GM08714 (cell line): ENCODE measurements around the gene POLD3.
"Not testable (repeated sequence)": the region's sequence is repeated elsewhere in the genome, so short reads cannot be mapped to it uniquely, and the experiment has no call there.

ENCODE experiments used
- H3K4me3 ChIP-seq: fragments of 200-500 bp; sonication (Bioruptor generic); 2 replicates; pipeline ENCODE4 v1.5.1; 2014; ENCODE audit warnings: mild to moderate bottlenecking, low read length, inconsistent platforms
- ZNF274 ChIP-seq: IDR thresholded peaks from 2 replicates; pipeline ENCODE4 v1.6.1; 2012; ENCODE audit warnings: mild to moderate bottlenecking, low read depth, low read length

The POLD3 gene

DNA sequence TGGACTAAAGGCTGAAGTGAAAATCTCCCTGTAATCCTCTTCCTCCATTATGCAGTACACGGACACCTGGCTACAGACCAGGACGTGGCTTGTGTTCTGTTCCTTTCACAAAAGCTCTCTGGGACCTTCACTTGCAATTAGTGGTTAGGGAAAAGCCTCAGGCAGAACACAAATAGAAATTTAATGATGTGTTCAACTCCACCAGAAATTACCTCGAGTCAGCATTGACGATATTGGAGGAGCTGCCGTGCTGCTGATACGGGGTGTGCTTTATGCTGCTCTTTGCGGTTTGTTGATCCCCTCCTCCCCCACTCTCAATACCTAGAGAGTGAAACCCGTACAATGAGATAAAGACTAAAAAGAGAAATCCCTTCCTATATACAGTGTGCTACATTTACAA lies 48.9 kb downstream of the POLD3 start:
- no peak overlapping the region for H3K4me3 ChIP-seq
- TF ChIP-seq ZNF274, result no peak

DNA sequence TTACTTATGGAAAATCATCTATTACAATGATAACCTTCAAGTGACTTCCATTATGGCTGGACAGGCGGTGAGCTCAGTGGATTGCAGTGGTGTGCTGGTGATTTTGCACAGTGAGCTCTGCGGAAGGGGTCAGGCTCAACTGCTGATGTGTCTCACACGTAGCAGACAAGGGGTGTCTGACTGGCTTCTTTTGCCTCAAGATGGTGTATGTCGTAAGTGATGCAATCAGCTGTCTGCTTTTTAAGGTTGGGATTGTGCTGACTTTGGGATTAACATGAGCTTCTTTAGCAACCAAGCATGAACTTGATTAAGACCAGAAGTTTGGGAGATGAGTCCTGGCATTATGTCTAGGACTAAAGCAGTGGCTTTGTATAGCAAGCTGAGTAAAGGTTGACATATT lies 49.5 kb downstream of the POLD3 start:
- H3K4me3 ChIP-seq, result no peak overlapping the region
- no peak for TF ChIP-seq ZNF274

GRCh38 chr11:74642912-74643311 lies 50.5 kb downstream of the POLD3 start:
- no peak overlapping the region for H3K4me3 ChIP-seq
- no peak for TF ChIP-seq ZNF274

- TF ChIP-seq ZNF274, result no peak
Measured at GRCh38 chr11:74644081-74644480, 51.7 kb downstream of the POLD3 start.

GRCh38 chr11:74646215-74646614 lies 53.8 kb downstream of the POLD3 start:
- H3K4me3 ChIP-seq, result no peak overlapping the region
- no peak for TF ChIP-seq ZNF274

More at GRCh38 chr11:74644081-74644480, 51.7 kb downstream of the POLD3 start:
- no peak overlapping the region for H3K4me3 ChIP-seq

- no peak for TF ChIP-seq ZNF274
- H3K4me3 ChIP-seq, result no peak overlapping the region
Measured at GRCh38 chr11:74646954-74647353, 54.6 kb downstream of the POLD3 start.

- no peak overlapping the region for H3K4me3 ChIP-seq
- no peak for TF ChIP-seq ZNF274
Measured at GRCh38 chr11:74647404-74647803, 55.0 kb downstream of the POLD3 start.

GRCh38 chr11:74647831-74648230 lies 55.4 kb downstream of the POLD3 start:
- no peak overlapping the region for H3K4me3 ChIP-seq
- TF ChIP-seq ZNF274, result no peak

DNA sequence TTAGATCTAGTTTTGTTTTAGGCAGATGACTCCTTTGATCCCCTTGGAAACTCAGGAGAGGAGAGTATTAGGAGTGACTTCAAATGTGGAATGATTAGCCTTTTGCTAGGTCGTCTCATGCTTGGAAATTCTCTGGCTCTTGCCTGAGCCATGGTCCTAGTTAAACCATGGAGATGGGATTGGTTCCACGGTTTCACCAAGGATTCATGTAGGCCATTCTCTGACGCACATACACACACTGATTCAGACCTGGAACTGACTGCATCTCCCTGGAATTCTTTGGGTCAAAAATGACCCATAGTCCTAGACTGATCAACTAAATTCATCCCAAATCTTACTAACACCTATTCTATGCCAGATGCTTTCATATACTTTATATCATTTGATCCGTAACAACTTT lies 56.5 kb downstream of the POLD3 start:
- no peak for TF ChIP-seq ZNF274

GRCh38 chr11:74650498-74650897 lies 58.1 kb downstream of the POLD3 start:
- no peak for TF ChIP-seq ZNF274
- H3K4me3 ChIP-seq, result no peak overlapping the region

More for the DNA sequence above, 56.5 kb downstream of the POLD3 start:
- H3K4me3 ChIP-seq, result no peak overlapping the region

GRCh38 chr11:74654976-74655375 lies 62.6 kb downstream of the POLD3 start:
- TF ChIP-seq ZNF274, result no peak
- H3K4me3 ChIP-seq, result no peak overlapping the region

DNA sequence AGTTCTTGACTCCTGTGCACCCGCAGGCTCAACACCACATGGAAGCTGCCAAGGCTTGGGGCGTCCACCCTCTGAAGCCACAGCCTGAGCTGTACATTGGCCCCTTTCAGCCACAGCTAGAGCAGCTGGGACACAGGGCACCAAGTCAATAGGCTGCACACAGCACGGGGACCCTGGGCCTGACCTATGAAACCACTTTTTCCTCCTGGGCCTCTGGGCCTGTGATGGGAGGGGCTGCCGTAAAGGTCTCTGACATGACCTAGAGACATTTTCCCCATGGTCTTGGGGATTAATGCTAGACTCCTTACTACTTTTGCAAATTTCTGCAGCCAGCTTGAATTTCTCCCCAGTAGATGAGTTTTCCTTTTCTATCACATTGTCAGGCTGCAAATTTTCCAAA lies 66.7 kb downstream of the POLD3 start:
- H3K4me3 ChIP-seq, result not testable (repeated sequence)

DNA sequence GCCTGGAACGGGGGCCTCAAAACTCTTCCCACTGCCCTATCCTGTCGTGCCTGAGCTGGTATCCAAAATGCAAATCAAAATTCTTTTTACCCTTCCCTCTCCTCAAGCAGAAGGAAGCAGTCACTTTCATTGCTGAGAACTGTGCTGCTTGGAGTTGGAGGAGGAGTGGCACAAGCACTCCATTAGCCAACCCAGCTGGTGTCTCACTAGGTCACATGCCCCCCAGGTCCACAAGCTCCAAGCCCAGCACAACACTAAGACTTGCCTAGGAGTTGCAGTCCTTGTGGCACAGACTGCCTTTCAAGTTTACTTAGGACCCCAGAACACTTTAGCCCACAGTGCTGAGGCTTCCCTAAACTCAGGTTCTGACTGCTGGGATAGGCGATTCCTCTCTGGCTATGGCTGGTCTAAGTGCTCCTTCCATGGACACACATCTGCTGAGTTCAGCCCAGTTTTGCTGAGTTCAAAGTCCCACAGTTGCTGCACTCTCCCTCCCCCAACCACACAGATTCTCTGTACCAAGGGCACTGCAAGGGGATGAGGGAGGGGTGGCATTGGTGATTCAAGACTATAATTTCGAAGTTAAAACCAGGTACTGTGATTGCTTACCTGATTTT lies 70.2 kb downstream of the POLD3 start:
- no peak for TF ChIP-seq ZNF274
- H3K4me3 ChIP-seq, result no peak overlapping the region

DNA sequence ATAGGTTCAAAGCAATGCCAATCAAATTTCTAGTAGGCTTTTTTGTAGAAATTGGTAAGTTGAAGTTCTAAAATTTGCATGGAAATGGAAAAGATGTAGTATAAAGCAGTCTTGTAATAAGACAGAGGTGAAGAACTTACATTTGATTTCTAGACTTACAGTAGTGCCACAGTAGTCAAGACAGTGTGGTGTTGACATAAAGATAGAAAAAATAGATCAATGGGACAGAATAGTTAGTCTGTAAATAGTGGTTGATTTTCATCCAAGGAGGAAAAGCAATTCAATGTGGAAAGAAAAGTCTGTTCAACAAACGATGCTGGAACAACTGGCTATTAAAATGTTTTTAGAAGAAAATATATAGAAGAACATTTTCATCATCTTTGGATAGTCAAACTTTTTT lies 70.9 kb downstream of the POLD3 start:
- TF ChIP-seq ZNF274, result no peak
- no peak overlapping the region for H3K4me3 ChIP-seq

- no peak for TF ChIP-seq ZNF274
- no peak overlapping the region for H3K4me3 ChIP-seq
Measured at GRCh38 chr11:74669211-74670160, 77.1 kb downstream of the POLD3 start.
